NCI-H187 (cell line): ENCODE results near the gene PLA2G12B.
"Not testable (repeated sequence)": the region's sequence is repeated elsewhere in the genome, so short reads cannot be mapped to it uniquely, and the experiment has no call there.

Experiments
- DNase-seq, 2 experiments: peaks; one replicate each; lab custom pipeline; 2025; lab: John Stamatoyannopoulos, UW

Gene PLA2G12B, protein sequence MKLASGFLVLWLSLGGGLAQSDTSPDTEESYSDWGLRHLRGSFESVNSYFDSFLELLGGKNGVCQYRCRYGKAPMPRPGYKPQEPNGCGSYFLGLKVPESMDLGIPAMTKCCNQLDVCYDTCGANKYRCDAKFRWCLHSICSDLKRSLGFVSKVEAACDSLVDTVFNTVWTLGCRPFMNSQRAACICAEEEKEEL

DNA sequence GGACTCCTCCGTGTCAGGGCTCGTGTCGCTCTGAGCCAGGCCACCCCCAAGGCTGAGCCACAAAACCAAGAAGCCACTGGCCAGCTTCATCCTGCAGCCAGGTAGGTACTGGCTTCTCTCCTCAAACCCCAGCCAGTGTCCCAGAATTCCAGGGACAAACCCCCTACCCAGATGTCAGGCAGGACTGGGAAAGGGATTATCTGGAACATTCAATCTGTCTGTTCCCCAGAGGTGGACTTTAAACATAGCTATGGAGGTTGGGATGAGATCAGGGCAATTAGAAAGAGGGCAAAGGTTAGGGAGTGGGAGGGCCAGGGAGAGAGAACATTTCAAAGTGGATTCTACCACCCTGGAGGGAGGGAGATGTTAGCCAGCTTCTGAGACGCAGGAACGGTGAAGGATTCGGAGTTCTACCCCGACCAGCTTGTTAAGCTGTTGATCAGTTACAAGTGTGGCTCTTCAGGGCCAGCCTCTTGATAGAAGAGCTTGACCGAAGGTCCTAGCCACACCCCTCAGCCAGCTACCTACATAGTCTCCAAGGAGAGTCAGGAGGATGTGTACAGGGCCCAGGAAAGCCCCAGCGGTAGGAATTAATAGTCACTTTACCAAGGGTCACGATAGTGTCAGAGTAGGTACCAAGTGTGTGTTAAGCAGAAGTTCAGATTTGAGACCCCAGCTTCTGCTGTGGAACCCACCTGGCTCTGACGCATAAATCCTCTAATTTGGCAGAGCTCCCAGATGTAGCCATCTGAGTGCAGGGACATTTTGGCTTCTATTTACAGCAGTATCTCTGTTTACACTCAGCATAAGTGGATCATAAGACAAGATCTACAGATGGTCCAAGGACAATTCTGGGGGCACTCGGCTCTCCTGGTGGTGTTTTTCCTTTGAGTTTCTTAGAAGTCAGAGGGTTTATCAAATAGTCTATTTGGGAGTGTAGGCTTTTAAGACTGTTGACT is at the start of gene PLA2G12B:
Gene PLA2G12B (minus strand): TSS at position 211 of the 959 bp plus-strand sequence. CDS start 121 bp downstream, at position 90.
- DNase-seq, result peak; percentile 13 to 25

DNA sequence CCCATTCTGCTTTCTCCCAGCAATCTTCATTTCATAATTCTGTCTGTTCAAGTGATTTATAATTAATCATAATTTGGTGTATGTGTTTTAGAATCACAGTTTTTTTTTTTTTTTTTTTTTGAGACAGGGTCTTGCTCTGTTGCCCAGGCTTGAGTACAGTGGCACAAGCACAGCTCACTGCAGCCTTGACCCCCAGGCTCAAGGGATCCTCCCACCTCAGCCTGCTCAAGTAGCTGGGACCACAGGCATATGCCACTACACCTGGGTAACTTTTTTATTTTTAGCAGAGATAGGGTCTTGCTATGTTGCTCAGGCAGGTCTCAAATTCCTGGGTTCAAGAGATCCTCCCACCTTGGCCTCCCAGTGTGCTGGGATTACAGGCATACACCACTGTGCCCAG is 49.2 kb upstream of the PLA2G12B start:
- no peak for DNase-seq

DNA sequence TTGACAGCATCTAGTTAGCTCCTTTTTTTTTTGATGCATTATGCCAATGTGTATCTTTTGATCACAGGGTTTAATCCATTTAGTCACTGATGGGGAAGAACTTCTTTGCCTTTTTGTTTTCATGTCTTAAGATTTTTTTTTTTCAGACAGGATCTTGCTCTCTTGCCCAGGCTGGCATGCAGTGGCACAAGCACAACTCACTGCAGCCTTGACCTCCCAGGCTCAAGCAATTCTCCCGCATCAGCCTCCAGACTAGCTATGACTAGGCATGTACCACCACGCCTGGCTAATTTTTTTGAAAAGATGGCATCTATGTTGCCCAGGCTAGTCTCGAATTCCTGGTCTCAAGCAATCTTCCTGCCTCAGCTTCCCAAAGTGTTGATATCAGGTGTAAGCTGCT is 46.4 kb upstream of the PLA2G12B start:
- no peak for DNase-seq

DNA sequence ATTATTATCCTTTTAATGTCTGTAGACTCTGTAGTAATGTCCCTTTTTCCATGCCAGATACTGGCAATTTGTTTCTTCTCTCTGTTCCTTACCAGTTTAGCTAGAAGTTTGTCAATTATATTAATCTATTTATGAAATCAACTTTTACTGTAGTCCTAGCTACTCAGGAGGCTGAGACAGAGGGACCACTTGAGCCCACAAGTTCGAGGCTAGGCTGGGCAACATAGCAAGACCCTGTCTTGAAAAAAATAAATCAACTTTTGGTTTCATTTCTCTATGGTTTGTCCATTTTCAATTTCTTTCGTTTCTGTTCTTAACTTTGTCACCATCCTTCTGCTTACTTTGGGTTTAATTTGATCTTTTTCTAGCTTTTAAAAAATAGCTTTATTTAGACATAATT is 42.5 kb upstream of the PLA2G12B start:
- DNase-seq, result no peak

DNA sequence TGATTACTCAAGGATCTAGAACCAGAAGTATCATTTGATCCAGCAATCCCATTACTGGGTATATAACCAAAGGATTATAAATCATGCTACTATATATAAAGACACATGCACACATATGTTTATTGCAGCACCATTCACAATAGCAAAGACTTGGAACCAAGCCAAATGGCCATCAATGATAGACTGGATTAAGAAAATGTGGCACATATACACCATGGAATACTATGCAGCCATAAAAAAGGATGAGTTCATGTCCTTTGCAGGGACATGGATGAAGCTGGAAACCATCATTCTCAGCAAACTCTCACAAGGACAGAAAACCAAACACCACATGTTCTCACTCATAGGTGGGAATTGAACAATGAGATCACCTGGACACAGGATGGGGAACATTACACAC is 40.9 kb upstream of the PLA2G12B start:
- not testable (repeated sequence) for DNase-seq

DNA sequence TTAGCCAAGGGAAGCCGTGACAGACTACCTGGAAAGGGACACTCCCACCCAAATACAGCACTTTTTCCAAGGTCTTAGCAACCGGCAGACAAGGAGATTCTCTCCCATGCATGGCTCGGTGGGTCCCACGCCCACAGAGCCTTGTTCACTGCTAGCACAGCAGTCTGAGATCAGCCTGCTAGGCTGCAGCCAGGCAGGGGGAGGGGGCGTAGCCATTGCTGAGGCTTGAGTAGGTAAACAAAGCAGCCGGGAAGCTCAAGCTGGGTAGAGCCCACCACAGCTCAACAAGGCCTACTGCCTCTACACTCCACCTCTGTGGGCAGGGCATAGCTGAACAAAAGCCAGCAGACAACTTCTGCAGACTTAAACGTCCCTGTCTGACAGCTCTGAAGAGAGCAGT is 35.2 kb upstream of the PLA2G12B start:
- not testable (repeated sequence) for DNase-seq

DNA sequence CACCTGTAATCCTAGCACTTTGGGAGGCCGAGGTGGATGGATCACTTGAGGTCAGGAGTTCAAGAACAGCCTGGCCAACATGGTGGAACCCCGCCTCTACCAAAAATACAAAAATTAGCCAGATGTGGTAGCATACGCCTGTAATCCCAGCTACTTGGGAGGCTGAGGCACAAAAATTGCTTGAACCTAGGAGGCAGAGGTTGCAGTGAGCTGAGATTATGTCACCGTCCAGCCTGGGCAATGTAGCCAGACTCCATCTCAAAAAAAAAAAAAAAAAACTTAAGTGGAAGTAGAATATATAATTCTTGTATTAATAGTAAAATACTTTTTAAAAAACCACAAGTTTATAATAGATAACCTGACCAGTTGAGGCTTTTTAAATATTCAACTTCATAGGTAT is 30.0 kb upstream of the PLA2G12B start:
- not testable (repeated sequence) for DNase-seq

DNA sequence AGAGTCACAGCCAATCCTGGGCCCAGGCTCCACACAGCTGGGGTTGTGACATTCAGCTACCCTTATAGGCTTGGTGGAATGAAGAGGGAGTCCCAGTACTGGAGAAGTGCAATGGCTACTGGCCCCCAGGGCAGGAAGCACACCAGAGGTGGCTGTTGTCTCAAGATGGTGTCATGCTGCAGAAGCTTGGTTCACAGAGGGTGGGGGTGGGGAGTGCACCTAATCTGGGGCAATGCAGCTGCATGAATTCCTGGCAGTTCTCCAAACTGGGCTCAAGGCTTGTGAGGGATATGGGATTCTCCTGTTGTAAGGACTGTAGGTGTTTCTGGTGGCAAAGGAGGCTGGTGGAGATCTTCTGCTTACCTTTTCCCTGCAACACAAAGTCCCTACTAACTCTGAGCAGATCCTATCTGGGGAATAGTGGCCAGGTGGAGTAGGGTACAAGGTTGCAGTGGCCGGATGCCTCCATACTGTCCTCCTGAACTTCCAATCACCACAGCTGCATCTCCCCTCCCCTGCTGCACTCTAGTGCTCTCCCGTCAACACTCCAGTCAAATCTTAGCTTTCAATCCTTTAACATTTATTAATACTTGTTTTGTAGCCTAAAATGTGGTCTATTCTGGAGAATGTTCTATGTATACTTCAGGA is 27.4 kb upstream of the PLA2G12B start:
- no peak for DNase-seq

DNA sequence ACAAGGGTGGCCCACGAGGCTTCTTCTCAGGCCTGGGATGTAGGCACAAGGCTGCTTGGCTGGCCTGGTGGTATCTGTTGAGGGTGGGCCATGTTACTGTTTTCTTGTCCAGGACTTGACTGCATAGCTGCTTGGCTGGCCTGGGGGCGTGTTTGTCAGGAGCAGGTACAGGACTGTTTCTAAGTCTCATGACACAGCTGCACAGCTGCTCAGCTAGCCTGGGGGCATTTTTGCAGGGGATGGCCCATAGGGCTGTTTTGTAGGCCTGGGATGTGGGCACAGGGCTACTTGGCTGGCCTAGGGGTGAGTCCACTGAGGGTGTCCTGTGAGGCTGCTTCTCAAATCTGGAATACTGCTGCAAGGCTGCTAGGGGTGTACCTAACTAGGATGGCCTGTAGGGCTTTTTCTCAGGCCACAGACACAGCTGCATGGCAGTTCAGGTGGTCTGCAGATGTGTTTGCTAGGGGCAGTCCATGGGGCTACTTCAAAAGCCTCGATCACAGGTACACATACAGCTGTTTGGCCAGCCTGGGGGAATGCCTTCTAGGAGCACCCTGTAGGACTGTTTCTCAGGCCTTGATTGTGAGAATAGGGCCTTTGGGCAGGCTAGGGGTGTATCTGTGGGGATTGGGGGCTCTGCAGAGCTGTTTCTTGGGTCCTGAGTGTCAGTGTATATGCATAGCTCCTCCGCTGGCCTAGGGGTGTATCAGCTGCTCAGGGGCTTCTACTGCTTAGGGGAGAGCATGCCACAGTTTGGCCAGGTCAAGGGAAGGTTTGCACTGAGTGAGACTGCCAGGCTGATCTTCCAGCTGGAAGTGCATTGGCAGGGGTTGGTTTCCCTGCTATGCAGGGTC is 26.6 kb upstream of the PLA2G12B start:
- DNase-seq, result no peak

DNA sequence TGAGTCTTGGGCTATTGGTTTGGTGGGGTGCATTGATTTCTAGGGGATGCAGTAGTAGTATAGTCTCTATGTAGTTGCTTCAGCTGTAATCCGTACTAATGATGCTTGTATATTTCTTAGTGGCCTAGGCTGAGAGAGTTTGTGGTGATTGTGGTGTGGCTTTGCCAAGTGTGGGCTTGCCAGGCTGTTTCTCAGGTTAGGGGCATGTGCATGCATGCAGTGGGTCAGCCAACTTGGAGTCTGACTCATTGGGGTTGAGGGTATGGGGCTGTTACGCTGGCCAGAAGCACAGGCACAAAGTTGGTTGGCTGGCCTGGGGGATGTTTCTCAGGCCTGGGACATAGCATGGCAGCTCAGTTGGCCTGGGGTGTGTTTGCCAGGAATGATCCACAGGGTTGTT is 25.7 kb upstream of the PLA2G12B start:
- no peak for DNase-seq

DNA sequence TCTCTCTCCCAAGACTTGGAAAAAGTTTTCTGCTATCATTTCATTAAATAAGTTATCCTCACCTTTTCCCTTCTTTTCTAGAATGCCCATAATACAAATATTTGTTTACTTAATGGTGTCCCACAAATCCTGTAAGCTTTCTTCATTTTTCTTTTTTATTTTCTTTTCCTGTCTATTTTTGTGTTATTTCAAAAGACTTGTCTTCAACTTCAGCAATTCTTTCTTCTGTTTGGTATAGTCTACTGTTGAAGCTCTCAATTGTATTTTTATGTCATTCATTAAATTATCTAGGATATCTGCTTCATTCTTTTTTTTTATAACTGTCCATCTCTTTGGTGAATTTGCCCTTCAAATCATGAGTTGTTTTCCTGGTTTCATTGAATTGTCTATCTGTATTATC is 25.1 kb upstream of the PLA2G12B start:
- DNase-seq, result no peak

DNA sequence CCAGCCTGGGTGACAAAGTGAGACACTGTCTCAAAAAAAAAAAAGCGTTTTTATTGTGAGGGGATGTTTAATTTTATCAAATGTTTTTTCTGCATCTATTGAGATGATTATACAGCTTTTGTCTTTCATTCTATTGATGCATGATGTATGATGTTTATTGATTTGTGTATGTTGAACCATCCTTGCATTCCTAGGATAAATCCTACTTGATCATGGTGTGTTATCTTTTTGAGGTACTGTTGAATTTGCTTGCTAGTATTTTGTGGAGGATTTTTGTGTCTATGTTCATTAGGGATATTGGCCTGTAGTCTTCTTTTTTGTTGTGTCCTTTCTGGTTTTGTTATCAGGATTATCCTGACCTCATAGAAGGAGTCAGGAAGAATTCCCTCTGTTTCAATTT is 22.3 kb upstream of the PLA2G12B start:
- no peak for DNase-seq

DNA sequence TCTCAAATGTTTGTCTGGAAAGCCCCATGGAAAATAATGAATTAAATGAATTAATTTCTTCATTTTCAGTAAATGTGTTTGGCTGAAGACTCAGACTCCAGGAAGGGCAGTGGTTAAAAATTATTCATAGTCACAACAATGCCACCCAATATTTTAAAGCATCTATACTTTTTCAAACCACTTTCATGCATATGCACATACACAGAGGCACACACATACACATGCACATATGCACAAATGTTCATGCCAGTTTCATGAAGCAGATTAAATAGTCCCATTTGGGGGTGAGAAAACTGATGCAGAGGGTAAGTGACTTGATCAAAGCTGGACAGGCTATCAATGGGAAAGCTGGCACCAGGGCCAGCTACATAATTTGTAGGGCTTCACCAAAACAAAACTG is 1.4 kb upstream of the PLA2G12B start:
- no peak for DNase-seq

DNA sequence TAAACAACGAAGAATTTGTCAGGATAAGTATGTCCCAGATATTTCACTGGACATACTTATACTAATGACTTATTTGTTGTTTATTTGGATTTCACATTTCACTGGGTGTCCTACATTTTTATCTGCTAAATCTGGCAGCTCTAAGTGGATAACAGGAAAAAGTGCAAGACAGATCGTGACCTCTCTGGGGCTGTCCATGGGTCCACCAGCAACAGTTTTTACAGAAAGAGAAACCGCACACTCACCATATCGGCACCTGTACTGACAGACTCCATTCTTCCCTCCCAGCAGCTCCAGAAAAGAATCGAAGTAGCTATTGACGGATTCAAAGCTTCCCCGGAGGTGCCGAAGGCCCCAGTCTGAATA is 393 bp downstream of the PLA2G12B start:
- DNase-seq, result no peak

DNA sequence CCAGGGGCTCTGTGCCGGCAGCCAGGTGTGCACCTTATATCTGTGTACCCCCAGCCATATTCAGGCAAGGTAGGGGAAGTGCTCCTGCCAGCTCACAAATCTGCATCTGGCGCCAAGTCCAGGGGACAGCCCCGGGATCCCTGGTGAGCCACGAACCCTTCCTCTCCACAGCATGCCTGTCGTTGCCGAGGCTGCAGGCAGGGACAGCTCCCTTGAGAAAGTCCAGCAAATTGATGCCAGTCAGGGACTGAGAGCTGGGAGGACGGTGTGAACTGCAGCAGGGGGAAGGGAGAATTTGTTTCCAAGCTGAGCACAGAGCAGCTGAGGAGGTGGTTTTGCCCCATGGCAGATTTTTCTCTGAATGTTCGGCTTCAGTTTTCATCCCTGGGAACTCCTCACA is 919 bp downstream of the PLA2G12B start:
- no peak for DNase-seq

DNA sequence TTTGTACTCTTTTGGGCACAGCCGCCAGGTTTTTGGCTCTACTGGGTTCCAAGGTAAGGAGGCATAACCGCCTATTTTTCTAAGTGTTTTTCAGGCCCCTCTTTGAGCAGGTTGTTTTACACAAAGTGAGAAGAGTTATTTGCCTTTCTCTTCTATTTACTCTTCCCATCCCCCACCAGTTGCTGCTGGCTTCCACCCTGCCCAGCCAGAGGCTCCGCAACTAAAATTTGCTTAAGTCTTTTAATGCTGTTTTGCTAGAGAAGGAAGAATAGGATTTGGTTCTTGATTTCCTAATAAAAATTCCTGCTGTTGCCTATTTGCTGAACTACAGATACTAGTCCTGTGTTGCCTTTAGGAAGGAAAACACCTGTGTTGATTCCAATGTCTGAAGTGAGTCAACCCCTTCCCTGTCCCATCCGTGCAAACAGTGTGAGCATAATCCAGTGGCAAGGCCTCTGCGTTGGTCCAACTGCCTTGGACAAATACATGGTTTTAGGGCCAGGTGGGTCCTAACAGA is 1.9 kb downstream of the PLA2G12B start:
- no peak for DNase-seq

DNA sequence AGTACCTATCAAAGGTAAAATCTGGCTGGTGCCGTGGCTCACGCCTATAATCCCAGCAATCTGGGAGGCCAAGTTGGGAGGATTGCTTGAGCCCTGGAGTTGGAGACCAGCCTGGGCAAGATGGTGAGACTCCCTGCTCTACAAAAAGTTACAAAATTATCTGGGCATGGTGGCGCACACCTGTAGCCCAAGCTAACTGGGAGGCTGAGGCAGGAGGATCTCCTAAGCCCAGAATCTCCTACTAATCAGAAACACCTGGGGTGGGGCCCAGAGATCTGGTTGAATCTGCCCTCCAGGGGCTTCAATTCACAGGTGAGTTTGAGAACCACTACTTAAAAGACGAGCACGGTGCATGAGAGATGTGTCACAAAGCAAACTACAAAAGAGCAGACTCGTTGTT is 2.4 kb downstream of the PLA2G12B start:
- DNase-seq, result no peak

DNA sequence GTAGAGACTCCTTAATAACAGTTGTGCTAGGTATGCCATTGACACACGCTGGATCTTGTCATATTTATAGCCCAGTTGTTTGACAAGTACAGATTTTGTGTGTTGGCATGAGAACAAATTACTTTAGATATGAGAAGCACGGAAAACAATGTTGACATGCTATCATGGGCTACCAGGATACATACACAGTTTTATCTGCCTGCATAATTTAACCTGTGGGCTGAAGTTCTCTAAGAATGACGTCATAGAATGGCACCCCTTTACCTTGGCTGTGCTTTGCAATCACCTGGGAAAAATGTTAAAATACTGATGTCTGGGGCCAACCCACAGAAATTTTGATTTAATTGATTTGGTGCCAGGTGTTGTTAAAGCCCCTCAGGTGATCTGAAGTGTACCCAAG is 2.8 kb downstream of the PLA2G12B start:
- DNase-seq, result no peak

DNA sequence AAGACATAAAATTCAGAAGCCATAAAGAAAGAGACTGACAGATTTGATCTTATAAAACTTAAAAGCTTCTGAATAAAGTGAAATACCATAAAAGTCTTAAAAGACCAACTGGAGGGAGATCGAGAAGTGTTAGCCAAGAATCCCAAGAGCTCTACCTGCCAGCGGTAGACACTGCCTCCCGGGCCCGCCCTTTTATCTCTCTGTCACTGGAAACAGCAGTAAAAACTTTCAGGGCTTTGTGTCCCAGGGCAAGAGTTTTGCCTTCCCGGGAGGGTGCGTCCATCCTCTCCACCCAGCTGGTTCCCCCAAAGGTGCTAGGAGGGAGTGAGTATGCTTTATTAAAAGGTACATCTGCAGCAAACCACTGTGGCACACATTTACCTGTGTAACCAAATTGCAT is 5.8 kb downstream of the PLA2G12B start:
- no peak for DNase-seq

DNA sequence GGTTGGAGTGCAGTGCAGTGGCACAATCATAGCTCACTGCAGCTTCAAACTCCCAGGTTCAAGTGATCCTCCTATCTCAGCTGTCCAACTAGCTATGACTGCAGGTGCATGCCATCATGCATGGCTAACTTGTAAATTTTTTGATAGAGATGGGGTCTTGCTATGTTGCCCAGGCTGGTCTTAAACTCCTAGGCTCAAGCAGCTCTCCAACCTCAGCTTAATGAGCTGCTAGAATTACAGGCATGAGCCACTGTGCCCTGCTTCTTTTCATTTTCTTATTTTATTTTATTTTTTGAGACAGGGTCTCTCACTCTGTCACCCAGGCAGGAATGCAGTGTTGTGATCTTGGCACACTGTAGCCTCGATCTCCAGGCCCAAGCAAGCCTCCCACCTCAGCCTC is 7.6 kb downstream of the PLA2G12B start:
- no peak for DNase-seq

DNA sequence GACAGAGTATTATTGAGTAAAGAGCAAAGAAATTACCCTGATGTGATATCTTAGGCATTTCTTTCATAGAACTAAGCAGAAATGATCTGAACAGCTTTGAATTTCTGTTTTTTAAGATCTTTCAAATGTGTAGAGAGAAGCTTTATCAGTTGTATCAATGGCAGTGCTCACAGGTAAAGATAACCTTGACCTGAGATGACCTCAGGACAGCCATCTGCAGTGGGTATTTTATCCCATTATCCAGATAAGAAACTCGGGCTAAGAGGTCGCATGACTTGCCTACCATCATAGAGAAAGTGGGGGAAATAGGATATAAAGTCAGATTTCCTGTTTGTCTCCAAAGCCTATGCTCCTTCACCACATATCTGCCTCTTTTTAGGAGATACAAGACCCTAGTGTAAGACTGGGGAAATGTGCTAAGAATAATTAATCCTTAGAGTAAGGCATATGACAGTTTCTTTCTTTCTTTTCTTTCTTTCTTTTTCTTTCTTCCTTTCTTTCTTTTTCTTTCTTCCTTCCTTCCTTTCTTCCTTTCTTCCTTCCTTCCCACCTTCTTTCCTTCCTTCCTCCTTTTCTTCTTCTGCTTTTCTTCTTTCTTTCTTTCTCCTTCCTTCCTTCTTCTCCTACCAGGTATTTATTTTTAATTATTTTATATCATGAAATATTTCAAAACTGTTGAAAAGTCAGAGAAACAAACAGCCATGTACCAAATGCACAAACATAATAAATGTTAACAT is 10.9 kb downstream of the PLA2G12B start:
- no peak for DNase-seq
